ENCODE data around the gene HRH1. TPM values are rescaled to one million over a fixed set of nuclear protein-coding genes. Genes with fewer than 3 reads are reported as not detected.
"Not testable (repeated sequence)": the region's sequence is repeated elsewhere in the genome, so short reads cannot be mapped to it uniquely, and the experiment has no call there.

HRH1 gene
- total RNA-seq, 1 donor from 2014 or later, result 2.7 TPM

DNA sequence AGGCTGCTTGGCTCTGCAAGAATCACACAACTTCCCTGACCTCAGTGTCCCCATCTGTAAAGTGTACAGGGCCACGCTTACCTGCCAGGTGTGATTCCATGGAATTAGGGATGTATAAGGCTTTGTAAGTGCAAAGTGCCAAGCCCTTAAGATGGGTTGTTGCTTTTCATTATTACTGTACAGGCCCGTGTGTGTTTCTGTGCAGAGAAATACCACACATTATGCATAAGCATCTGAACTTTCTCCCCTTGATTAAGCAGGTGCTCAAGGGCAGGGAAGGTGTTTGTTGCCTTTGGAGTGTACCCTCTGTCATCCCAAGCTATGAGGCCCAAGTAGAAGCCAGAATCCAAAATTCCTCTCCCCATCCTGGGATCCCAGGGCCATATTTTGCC lies 13.6 kb upstream of the HRH1 start:
- no peak for DNase-seq (ENCODE audit: low read depth in 2 of 2)

- DNase-seq (ENCODE audit: low read depth in 2 of 2), result no peak
Observed at GRCh38 chr3:11143476-11143875, 10.8 kb upstream of the HRH1 start.

DNA sequence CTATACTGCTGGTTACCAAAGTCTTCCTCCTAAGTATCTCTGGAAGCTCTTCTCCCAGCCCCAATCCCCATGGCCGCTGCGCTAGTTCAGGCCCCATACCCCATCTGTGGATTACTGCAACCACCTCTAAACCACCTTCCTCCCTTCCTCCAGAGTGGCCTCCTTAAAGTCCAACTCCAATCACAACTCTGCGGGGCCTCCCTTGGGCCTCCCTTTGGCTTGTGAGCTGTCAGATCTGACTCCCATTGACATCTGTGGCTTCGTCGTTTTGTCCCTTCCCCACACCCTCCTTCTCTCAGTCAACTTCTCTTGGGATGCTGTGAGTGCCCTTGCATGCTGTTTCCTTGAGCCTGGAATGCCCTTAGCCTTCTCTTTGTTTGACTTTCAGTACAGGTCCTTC lies 9.3 kb upstream of the HRH1 start:
- DNase-seq (ENCODE audit: low read depth in 2 of 2), result no peak

DNA sequence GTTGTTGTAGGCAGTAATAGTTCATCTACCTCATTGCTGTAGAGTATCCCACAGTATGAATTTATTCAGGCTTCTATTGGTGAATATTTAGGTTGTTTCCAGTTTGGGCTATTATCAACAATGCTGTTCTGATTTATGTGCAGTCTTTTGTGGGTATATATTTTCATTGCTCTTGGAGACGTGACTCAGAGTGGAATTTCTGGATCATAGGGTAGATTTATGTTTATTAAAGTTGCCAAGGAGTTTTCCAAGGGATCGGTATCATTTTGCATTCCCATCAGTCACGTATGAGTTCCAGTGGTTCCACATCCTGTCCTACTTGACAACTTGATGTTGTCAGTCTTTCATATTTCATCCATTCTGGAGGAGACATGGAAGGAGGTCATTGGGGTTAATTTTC lies 8.4 kb upstream of the HRH1 start:
- DNase-seq (ENCODE audit: low read depth in 2 of 2), result peak in 1 of 2 donors; percentile 89

GRCh38 chr3:11146773-11147660 lies 7.3 kb upstream of the HRH1 start:
- no peak for DNase-seq (ENCODE audit: low read depth in 2 of 2)

- no peak for DNase-seq (ENCODE audit: low read depth in 2 of 2)
Observed at GRCh38 chr3:11150256-11150655, 4.0 kb upstream of the HRH1 start.

GRCh38 chr3:11152301-11152700 lies 2.0 kb upstream of the HRH1 start:
- DNase-seq (ENCODE audit: low read depth in 2 of 2), result no peak

GRCh38 chr3:11154953-11155325 lies 646 bp downstream of the HRH1 start:
- DNase-seq (ENCODE audit: low read depth in 2 of 2), result peak in 1 of 2 donors; percentile 49

GRCh38 chr3:11155341-11156025 lies 1.2 kb downstream of the HRH1 start:
- DNase-seq (ENCODE audit: low read depth in 2 of 2), result peak; percentile 65 to 83

- DNase-seq (ENCODE audit: low read depth in 2 of 2), result no peak
Observed at GRCh38 chr3:11156026-11156410, 1.7 kb downstream of the HRH1 start.

DNA sequence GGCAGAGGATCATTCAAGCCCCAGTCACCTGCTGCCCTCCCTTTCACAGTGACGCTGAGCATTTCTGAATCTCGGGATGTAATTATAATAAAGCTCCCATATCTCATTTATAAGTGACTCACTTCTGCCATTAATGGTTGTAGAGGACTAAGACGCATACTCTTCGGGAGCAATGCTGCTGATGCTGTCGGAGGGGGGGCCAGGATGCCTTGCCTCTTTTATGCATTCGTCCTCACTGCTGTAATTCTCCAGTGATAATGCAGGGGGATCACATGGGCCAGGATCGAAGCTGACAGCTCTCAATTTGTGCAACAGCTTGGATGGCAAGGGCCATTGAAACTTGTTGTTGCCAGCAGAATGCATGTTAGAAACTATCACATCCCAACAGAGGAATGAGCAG lies 3.1 kb downstream of the HRH1 start:
- DNase-seq (ENCODE audit: low read depth in 2 of 2), result no peak

DNA sequence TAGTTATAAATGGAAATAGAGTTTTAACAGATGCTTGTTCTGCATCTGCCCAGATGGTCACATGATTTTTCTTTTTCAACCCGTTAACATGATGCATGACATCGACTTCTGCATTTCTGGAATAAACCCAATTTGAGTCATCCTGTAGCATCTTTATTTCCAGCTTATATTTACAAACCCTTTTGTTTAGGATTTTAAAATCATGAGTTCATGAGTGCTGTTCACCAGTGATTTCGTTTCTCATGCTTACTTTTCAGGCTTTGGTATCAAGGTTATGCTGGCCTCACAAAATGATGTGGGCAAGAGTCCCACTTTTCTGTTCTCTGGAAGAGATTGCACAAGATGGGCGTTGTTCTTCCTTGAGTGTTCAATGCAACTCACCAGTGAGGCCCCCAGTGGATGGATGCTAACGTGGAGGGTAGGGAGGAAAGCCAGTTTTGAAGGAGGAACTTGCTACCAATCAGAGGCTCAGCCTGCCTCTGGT lies 5.2 kb downstream of the HRH1 start:
- no peak for DNase-seq (ENCODE audit: low read depth in 2 of 2)

GRCh38 chr3:11161666-11162065 lies 7.4 kb downstream of the HRH1 start:
- no peak for DNase-seq (ENCODE audit: low read depth in 2 of 2)

- no peak for DNase-seq (ENCODE audit: low read depth in 2 of 2)
Observed at GRCh38 chr3:11162401-11163345, 8.4 kb downstream of the HRH1 start.

DNA sequence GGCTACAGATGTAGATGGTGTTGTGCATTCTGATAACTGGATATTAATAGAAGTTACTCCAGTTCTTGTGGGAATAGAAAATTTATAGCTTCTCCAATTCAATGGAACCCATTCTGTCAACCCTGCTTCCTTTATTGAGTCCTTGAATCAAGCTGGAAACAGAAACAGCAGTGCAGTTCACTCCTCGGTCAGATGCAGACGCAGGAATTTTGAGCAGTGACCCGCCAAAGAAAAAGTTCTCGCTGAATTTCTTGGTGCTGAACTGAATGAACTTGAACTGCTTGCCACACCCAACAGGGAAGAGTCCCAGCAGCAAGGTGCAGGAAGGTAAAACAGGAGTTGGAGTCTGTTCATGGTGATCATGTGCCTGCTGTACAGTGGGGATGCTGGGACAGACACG lies 10.3 kb downstream of the HRH1 start:
- DNase-seq (ENCODE audit: low read depth in 2 of 2), result no peak

DNA sequence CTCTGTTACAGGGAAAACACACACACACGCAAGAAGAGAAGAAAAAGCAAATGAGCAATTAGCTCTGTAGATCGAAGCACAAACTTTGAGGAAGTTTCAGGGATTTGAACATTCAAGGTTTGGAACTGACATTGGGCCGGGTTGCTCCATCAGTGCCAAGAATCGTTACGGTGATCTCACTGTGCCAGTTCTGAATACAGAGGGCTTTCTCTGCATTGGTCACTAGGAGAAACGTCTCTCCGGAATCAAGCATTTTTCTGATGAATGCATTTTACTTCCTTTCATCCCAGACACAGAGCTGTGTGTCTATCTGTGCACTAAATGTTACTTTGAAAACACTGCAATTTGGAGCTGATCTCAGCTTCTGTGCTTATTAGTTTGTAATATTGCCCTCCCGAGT lies 11.2 kb downstream of the HRH1 start:
- no peak for DNase-seq (ENCODE audit: low read depth in 2 of 2)

GRCh38 chr3:11166807-11167400 lies 12.6 kb downstream of the HRH1 start:
- DNase-seq (ENCODE audit: low read depth in 2 of 2), result not testable (repeated sequence)

DNA sequence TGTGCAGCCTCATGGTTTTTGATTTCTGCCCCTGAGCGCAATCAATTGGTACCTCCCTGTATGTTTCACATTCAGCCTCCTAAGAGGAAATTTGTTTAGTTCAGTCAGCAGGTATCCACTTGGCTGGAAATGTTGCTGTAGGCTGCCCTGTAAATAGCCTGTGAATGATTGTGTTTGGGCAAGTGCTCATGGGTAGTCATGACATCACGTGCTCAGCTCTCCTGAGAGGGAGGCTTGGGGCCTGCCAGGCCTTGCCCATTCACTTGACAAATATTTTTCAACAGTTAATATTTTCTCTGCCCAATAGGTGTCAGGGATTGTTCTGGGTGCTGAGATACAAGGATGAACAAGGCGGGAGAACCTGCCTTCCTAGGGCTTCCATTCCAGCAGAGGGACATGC lies 13.3 kb downstream of the HRH1 start:
- no peak for DNase-seq (ENCODE audit: low read depth in 2 of 2)

- no peak for DNase-seq (ENCODE audit: low read depth in 2 of 2)
Observed at GRCh38 chr3:11168406-11168805, 14.1 kb downstream of the HRH1 start.

- DNase-seq (ENCODE audit: low read depth in 2 of 2), result peak in 1 of 2 donors; percentile 20
Observed at GRCh38 chr3:11168881-11169805, 14.8 kb downstream of the HRH1 start.

All from dermis microvascular lymphatic vessel endothelial cell (primary cell).